Measurements from ENCODE around the gene GULP1. TPM values are rescaled to one million over a fixed set of nuclear protein-coding genes. Genes with fewer than 3 reads are reported as not detected.

Gene GULP1
- total RNA-seq, 4 donors from 2014 or later, result 14.3 to 128 (median 95.7) TPM

GRCh38 chr2:188622601-188623260, 331.1 kb downstream of the GULP1 start:
- no peaks in the 10 kb centered on the region for H3K36me3 ChIP-seq
- H3K27ac ChIP-seq, result peak overlapping the region in 1 of 2 donors; percentile 50
- no peaks in the 10 kb centered on the region for H3K4me1 ChIP-seq
- TF ChIP-seq POLR2A (IDR thresholded peaks at IDR 0.05), result no peak
- TF ChIP-seq CTCF (IDR thresholded peaks at IDR 0.05), result no peak
- intact Hi-C loops (cut with DNase I; ENCODE audit: low total_unique reads), result no loop called here
- no peaks in the 10 kb centered on the region for H3K27me3 ChIP-seq
- DNase-seq, result no peak
- no peak overlapping the region for H3K4me3 ChIP-seq
- no peaks in the 10 kb centered on the region for H3K9me3 ChIP-seq

GRCh38 chr2:188623995-188624643, 332.4 kb downstream of the GULP1 start:
- Histone ChIP-seq H3K36me3 (no peaks in the 10 kb centered on the region), H3K9me3 (no peaks in the 10 kb centered on the region), H3K27me3 (no peaks in the 10 kb centered on the region), H3K4me3 (no peak overlapping the region), H3K27ac (peak overlapping the region; percentile 50 to 56), H3K4me1 (no peaks in the 10 kb centered on the region)
- intact Hi-C loops (cut with DNase I; ENCODE audit: low total_unique reads), result no loop called here
- DNase-seq, result no peak
- TF ChIP-seq POLR2A (IDR thresholded peaks at IDR 0.05) (no peak), CTCF (IDR thresholded peaks at IDR 0.05) (no peak)

GRCh38 chr2:188627471-188627870, 335.8 kb downstream of the GULP1 start:
- H3K4me1 ChIP-seq, result no peaks in the 10 kb centered on the region
- no peaks in the 10 kb centered on the region for H3K36me3 ChIP-seq
- no peaks in the 10 kb centered on the region for H3K27me3 ChIP-seq
- TF ChIP-seq POLR2A (IDR thresholded peaks at IDR 0.05) (no peak), CTCF (IDR thresholded peaks at IDR 0.05) (no peak)
- intact Hi-C loops (cut with DNase I; ENCODE audit: low total_unique reads), result no loop called here
- H3K27ac ChIP-seq, result no peak overlapping the region
- H3K9me3 ChIP-seq, result no peaks in the 10 kb centered on the region
- DNase-seq, result no peak
- H3K4me3 ChIP-seq, result no peak overlapping the region

- no peak for DNase-seq
- H3K27ac ChIP-seq, result peak overlapping the region; percentile 49 to 60
- H3K4me1 ChIP-seq, result no peaks in the 10 kb centered on the region
- intact Hi-C loops (cut with DNase I; ENCODE audit: low total_unique reads), result no loop called here
- H3K4me3 ChIP-seq, result no peak overlapping the region
- no peaks in the 10 kb centered on the region for H3K9me3 ChIP-seq
- TF ChIP-seq POLR2A (IDR thresholded peaks at IDR 0.05) (no peak), CTCF (IDR thresholded peaks at IDR 0.05) (no peak)
- no peaks in the 10 kb centered on the region for H3K36me3 ChIP-seq
- H3K27me3 ChIP-seq, result no peaks in the 10 kb centered on the region
Observed at GRCh38 chr2:188628989-188629752, 337.5 kb downstream of the GULP1 start.

Measured in uterus (tissue), 4 donors.